Activated T-cell treated with anti-CD3 and anti-CD28 coated beads for 4 hours (primary cell): ENCODE results near the gene NRARP.
"Not testable (repeated sequence)": the region's sequence is repeated elsewhere in the genome, so short reads cannot be mapped to it uniquely, and the experiment has no call there.

Experiments
- DNase-seq: peaks from one replicate; pipeline ENCODE4 v3.0.0-alpha.2; 2020

NRARP gene, protein sequence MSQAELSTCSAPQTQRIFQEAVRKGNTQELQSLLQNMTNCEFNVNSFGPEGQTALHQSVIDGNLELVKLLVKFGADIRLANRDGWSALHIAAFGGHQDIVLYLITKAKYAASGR

DNA sequence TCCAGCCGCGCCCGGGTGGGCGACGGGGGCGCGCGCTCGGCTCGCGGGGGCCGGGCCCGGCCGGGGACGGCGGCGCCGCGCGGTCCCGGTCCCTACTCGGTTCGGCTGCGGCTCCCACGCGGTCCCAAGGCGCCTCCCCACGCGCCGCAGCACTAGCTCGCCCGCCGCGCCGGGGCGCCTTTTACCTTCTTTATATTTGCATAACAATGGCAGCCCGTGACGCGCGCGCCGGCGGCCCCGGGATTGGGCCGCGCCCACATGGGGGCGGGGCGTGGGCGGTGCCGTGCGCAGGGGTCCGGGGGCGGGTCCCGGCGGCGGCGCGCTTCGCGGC lies at the start of gene NRARP:
NRARP (minus strand) TSS at position 154 of the 331 bp plus-strand sequence. CDS start 343 bp downstream, outside the sequence.
- DNase-seq, result peak; percentile 90

DNA sequence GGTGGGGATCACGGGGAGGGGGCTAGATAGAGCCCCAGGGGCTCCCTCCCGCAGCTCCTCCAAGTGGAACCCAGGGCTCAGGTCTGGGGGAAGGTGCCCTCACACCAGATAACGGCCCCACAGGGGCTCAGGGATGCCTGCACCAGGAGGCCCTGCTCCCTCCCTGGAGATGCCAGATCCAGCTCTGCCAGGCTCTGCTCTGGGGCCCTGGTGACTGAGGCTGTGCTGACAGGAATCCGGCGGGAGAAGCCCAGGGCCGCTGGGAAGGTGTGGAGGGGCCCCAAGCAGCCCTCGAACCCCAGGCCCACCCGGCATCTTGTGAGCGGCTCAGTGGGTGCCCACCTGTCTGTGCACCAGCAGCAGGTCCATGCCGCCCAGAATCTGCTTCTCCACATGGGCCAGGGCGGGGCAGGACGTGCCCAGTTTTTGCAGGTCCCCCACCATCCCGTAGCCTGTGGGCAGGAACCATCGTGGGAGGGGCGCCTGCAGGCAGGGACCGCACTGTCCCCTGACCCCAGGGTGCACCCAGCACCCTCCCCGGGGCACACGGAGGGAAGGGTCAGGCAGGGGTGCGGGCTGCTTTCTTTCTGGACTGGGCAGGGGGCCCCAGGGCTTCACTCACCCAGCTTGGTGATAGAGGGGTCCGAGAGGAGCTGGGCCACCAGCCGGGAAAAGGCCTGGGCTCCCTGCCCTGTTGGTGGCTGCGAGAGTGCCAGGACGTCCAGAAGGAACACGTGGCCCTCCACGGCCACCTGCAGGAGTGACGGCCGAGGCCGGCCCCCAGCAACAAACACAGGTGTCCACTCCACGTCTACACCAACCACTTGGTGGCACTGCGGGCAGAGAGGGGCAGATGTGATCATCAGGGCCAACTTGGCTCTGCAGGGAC lies 48.9 kb upstream of the NRARP start:
- no peak for DNase-seq

DNA sequence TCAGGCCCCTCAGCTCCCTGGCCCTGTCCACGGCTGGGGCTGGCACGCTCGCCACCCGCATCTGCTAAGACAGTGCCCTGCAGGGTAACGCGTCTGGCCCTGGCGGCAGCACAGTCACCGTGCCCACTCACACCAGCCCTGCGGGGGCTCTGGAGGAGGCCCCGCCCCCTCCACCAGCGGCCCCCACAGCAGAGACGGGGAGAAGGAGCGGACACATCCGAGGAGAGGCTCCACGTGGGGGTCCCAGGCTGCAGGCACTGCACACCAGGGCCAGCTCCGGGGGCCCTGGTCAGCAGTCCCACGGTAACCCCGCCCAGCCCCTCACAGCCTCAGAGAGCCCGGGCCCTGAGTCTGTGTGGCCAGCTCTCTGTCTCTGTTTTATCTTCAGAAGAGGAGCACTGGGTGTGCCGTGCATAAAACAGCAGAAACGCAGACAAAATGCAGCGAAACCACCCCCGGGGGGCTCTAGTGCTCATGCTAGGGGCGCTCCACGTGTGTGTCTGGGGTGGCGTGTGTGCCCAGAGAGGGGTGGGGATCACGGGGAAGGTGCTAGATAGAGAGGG lies 47.5 kb upstream of the NRARP start:
- no peak for DNase-seq

DNA sequence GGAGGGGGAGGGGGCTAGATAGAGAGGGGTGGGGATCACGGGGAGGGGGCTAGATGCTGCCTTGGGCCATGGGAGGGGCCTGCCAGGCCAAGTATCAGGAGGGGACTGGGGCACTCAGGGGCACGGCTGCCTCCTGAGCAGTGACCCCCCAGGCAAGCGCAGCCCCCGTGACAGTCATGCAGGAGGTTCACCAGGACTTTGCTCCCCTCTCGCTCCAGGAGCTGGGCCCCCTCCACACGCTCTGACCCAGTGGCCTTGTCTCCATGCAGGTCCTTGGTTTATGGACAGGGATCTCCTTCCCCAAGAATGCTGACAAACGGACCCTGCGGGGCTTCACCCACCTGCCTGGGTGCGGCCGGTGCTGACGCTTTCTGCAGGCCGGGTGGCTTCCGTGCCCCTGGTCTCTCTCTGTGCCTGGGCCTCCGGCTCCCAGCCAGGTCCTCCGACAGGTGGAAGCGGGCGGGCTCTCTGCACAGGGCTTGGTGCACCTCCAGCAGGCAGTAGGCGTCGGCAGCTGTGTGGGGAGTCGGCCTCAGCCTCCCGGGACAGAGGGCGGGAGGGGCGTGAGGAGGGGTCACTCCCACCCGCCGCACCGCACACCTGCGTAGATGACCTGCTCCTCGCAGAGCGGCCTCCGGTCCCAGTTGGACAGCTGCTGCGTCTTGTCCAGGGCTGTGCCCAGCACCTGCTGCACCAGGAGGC lies 46.8 kb upstream of the NRARP start:
- DNase-seq, result no peak

DNA sequence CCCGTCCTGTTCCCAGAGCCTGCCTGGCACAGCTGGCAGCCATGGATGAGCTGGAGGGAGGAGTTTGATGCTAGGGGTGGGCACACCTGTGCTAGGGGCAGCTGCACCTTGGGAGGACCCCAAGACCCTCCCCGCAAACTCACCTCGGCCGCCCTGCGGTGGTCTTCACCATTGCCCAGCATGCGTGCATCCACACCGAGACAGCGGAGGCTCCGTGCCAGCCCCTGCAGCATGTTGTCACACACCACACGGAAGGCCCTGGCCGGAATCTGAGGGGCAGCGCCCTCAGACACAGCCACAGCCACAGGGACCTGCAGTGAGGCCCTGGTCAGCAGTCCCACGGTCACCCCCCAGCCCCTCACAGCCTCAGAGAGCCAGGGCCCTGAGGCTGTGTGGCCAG lies 45.9 kb upstream of the NRARP start:
- DNase-seq, result no peak

DNA sequence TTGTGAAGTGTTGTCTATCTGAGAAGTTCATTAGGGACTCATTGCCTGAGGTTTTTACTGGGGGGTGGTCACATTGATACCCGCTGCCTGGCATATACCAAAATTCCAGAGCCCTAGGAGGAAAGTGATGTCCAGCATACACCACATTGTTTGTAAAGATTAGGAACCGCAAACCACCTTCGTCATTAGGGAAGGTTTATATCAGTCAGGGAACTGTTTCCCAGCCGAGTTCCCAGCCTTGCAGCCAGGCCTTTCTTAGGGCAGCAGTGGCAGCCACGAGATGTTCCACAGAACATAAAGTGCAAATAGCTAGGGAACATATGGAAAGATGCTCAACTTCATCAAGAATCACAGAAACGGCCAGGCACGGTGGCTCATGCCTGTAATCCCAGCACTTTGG lies 40.4 kb upstream of the NRARP start:
- no peak for DNase-seq

DNA sequence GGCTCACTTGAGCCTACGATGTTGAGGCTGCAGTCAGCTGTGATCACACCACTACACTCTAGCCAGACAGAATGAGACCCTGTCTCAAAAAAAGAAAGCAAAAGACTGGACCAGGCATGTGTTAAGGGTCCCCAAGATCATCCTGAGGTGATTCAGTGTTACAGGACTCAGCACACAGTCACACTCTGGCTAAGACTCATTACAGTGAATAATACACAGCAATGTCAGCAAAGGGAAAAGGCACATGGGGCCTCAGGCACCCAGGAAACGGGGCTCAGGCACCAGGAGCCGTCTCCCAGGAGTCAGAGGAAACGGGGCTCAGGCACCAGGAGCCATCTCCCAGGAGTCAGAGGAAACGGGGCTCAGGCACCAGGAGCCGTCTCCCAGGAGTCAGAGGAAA lies 39.2 kb upstream of the NRARP start:
- no peak for DNase-seq

DNA sequence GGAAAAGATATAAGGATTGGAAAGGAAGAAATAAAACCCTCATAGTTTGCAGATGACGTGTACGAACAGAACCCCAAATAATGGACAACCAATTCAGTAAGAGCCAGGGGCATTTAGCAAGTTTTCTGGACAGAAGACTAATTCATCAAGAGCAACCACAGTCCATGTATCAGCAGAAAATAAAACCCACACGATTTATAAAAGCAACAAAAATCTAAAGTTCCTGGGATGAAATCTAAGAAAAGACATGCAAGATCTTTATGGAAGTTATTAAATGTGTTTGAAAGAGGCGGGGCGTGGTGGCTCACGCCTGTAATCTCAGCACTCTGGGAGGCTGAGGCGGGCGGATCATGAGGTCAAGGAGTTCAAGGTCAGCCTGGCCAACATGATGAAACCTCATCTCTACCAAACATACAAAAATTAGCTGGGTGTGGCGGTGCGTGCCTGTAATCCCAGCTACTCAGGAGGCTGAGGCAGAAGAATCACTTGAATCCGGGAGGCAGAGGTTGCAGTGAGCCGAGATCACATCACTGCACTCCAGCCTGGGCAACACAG lies 37.9 kb upstream of the NRARP start:
- DNase-seq, result not testable (repeated sequence)

DNA sequence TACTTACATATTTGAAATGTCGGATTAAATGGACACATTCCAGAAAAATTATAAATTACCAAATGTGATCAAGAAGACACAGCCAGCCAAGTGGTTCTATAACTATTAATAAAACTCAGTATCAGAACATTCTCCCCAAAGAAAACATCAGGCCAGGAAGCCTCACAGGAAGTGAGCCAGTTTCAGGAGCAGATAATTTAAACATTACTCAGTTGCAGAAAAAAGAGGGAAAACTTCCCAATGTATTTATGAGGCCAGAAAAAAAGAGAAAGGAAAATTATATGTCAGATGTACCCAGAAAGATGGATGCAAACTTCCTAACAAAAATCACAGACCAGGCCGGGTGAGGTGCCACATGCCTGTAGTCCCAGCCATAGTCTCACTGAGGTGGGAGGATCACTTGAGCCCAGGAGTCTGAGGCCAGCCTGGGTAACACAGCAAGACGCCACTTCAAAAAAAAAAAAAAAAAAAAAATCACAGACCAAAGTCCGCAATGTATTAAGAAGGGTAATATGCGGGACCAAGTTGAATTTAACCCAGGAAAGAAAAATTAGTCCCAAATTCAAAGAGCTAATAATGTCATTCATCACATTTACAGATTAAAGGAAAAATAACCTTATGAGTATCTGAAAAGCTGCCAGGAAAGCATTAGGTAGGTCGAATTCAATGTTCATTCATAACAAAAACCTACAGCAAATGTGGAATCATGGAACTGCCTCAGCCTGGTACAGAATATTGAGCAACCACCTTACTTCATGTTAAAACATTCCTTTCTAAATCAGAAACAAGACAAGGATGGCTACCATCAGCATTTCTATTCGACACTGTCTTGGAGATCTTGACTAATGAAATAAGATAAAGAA lies 37.2 kb upstream of the NRARP start:
- no peak for DNase-seq

DNA sequence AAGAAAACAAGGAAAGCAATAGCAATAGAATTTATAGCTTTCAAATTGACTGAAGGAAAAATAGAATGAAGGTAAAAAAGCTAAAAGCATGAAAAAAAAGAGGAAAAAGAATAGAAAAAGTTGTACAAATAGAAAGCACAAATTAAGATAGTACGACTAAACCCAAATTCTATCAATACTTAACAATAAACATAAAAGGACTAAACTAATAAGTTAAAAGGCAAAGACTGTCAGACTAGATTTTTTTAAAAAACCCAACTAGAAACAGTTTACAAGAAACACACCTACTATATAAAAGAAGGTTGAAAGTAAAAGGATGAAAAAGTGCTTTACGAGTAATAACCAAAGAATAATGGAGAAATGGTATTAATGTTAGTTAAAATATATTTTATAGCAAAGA lies 34.7 kb upstream of the NRARP start:
- DNase-seq, result no peak

DNA sequence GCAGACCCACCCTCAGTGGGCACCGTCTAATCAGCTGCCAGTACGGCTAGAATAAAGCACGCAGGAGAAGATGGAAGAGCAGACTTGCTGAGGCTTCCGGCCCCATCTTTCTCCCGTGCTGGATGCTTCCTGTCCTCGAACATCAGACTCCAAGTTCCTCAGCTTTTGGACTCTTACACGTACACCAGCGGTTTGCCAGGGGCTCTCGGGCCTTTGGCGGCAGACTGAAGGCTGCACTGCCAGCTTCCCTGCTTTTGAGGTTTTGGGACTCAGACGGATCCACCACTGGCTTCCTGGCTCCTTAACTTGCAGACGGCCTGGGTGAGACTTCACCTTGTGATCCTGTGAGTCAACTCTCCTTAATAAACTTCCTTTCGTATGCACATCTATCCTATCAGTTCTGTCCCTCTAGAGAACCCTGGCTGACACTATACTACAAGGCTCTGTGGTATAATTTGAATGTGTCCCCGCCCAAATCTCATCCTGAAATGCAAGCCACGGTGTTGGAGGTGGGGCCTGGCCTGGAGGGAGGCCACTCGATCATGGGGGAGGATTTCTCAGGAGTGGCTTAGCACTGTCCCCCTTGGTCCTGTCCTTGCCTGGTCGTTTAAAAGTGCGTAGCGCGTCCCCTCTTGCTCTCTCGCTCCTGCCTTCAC lies 31.1 kb upstream of the NRARP start:
- DNase-seq, result no peak

DNA sequence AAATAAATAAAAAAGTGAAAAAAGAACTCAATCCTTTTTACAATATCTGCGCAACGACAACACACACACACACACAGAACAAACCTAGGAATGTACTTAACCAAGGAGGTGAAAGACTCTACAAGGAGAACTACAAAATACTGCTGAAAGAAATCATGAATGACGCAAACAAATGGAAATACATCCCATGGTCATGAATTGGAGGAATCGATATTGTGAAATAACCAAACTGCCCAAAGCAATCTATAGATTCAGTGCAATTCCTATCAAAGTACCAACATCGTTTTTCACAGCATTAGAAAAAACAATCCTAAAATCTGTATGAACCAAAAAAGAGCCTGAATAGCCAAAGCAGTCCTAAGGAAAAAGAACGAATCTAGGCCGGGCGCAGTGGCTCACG lies 29.9 kb upstream of the NRARP start:
- DNase-seq, result no peak

DNA sequence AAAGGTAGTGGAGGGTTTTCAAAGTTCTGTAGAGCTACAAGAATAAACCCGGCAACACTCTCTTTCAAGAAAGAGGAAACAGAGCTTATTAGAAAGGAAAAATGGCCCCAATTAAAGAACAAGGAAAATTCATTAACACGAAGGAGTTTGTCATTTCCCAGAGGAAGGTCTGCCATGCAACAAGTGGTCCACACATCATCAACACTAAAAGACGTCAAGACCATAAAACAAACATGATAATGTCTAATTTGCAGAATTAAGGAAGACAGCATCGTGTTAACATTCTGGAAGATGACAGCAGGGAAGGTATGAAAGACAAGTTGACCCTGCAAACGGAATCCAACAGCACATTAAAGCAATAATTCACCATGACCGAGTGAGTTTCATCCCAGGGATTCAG lies 28.6 kb upstream of the NRARP start:
- no peak for DNase-seq

DNA sequence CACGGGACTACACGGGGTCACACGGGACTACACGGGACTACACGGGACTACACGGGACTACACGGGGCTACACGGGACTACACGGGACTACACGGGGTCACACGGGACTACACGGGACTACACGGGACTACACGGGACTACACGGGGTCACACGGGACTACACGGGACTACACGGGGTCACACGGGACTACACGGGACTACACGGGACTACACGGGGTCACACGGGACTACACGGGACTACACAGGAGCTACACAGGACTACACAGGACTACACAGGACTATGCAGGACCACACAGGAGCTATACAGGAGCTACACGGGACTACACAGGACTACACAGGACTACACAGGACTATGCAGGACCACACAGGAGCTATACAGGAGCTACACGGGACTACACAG lies 27.5 kb upstream of the NRARP start:
- DNase-seq, result not testable (repeated sequence)

DNA sequence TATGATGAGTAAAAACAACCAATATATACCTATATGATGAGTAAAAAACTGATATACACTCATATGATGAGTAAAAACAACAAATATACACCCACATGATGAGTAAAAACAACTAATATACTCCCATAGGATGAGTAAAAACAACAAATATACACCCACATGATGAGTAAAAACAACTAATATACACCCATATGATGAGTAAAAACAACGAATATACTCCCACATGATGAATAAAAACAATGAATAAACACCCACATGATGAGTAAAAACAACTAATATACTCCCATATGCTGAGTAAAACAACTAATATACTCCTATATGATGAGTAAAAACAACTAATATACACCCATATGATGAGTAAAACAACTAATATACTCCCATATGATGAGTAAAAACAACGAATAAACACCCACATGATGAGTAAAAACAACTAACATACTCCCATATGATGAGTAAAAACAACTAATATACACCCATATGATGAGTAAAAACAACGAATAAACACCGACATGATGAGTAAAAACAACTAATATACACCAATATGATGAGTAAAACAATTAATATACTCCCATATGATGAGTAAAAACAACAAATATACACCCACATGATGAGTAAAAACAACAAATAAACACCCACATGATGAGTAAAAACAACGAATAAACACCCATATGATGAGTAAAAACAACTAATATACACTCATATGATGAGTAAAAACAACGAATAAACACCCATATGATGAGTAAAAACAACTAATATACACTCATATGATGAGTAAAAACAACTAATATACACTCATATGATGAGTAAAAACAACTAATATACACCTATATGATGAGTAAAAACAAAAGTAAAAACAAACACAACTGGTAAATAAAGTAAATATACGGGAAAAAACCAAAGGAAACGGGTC lies 25.8 kb upstream of the NRARP start:
- not testable (repeated sequence) for DNase-seq

DNA sequence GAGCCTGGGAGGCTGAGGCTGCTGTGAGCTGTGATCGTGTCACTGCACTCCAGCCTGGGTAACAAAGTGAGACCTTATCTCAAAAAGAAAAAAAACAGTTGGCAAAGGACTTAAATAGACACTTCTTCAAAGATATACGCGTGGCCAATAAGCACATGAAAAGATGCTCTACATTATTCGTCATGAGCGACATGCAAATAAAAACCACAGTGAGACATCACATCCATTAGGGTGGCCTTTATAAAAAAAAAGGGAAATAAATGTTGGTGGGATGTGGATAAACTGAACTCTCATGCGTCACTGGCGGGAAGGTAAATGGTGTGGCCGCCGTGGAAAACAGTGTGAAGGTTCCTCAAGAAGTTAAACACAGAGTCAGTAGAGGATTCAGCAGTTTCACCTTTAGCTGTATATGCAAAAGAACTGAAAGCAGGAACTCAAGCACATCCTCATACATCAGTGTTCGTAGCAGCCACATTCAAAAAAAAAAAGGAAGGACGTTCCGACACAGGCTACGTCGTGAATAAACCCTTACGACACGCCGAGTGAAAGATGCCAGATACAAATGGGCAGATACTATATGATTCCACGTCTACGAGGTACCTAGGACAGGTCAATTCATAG lies 24.5 kb upstream of the NRARP start:
- no peak for DNase-seq

DNA sequence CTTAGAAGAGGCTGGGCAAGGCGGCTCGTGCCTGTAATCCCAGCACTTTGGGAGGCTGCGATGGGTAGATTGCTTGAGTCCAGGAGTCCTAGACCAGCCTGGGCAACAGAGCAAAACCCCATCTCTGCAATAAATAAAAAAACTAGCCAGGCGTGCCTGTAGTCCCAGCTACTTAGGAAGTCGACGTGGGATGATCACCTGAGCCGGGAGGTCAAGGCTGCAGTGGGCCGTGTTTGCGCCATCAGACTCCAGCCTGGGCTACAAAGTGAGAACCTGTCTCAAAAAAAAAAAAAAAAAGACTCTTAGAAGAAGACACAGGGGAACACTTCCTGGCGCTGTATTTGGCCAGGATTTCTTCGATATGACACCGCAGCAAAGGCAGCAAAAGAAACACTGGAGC lies 23.7 kb upstream of the NRARP start:
- no peak for DNase-seq

DNA sequence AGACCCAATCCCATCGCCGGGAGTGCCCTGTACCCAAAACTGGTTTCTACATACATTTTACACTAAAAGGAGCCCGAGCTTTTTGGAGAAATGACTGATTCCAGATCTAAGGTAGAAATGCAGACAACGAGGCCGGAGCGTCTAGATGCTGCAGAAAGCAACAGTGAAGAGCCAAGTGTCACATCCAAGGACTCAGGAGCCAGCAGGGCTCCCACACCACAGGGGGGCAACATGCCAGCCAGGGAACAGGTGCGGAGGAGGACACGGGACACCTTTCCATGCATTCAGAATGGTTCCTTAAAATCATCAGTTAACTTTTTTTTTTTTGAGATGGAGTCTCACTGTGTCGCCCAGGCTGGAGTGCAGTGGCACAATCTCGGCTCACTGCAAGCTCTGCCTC lies 23.1 kb upstream of the NRARP start:
- no peak for DNase-seq

DNA sequence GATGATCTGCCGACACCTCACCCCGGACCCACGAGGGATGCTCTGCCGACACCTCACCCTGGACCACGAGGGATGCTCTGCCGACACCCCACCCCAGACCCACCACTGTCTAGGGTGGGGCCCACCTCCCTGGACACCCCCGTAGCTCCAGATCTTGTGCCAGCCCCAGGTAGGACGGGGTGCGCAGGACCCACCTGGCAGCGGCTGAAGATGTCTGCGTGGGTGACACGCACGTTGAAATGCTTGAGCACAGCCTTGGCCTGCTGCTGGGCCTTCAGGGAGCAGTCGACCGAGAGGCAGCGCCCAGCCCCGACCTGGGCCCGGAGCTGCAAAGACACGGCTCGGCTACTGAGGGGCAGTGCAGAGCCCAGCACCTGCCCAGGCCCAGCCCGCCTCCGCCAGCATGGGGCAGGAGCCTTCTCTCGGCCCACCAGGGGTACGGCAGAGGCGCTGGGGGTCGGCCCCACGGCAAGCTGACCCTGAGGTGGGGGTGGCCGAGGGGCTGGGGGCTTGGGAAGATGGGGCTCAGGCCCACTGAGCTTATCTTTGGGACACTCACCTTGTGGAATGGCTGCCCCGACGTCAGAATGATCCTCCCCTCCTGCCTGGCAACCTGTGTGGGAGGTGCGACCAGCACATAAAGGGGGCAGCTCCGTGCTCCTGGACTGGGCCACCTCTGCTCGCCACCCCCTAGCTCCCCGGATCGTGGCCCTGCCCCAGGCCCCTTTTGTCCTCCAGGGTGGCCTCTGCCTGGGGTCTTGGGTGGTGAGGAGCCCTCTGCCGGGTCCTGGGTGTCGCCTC lies 21.7 kb upstream of the NRARP start:
- DNase-seq, result no peak
